ENCODE results near the gene SYT9.

The SYT9 gene

GRCh38 chr11:7435176-7435575 is 183.5 kb downstream of the SYT9 start:
- DNase-seq = no peak

GRCh38 chr11:7436146-7436545 is 184.4 kb downstream of the SYT9 start:
- no peak for DNase-seq

- no peak for DNase-seq
Measured at GRCh38 chr11:7436657-7437056, 185.0 kb downstream of the SYT9 start.

GRCh38 chr11:7437696-7438095 is 186.0 kb downstream of the SYT9 start:
- DNase-seq = no peak

- DNase-seq = no peak
Measured at GRCh38 chr11:7439746-7440320, 188.1 kb downstream of the SYT9 start.

GRCh38 chr11:7442588-7443215 is 191.0 kb downstream of the SYT9 start:
- peak; percentile 74 for DNase-seq

- DNase-seq = peak; percentile 41
Measured at GRCh38 chr11:7444091-7444981, 192.6 kb downstream of the SYT9 start.

- peak; percentile 35 for DNase-seq
Measured at GRCh38 chr11:7445564-7445963, 193.9 kb downstream of the SYT9 start.

GRCh38 chr11:7448201-7448600 is 196.5 kb downstream of the SYT9 start:
- no peak for DNase-seq

- DNase-seq = no peak
Measured at GRCh38 chr11:7449211-7449840, 197.6 kb downstream of the SYT9 start.

- DNase-seq = no peak
Measured at GRCh38 chr11:7449841-7450214, 198.1 kb downstream of the SYT9 start.

GRCh38 chr11:7450836-7451235 is 199.1 kb downstream of the SYT9 start:
- DNase-seq = no peak

- no peak for DNase-seq
Measured at GRCh38 chr11:7451520-7451919, 199.8 kb downstream of the SYT9 start.

GRCh38 chr11:7451952-7452494 is 200.3 kb downstream of the SYT9 start:
- no peak for DNase-seq

GRCh38 chr11:7454854-7455253 is 203.2 kb downstream of the SYT9 start:
- DNase-seq = no peak

GRCh38 chr11:7457211-7457610 is 205.5 kb downstream of the SYT9 start:
- DNase-seq = no peak

- DNase-seq = no peak
Measured at GRCh38 chr11:7462706-7463105, 211.0 kb downstream of the SYT9 start.

- DNase-seq = no peak
Measured at GRCh38 chr11:7467652-7468051, 215.9 kb downstream of the SYT9 start.

GRCh38 chr11:7469351-7469865 is 217.7 kb downstream of the SYT9 start:
- no peak for DNase-seq

GRCh38 chr11:7471071-7471470 is 219.4 kb downstream of the SYT9 start:
- no peak for DNase-seq

- no peak for DNase-seq
Measured at GRCh38 chr11:7473717-7474116, 222.0 kb downstream of the SYT9 start.

GRCh38 chr11:7480113-7480512 is 228.4 kb downstream of the SYT9 start:
- no peak for DNase-seq

- no peak for DNase-seq
Measured at GRCh38 chr11:7484131-7484530, 232.4 kb downstream of the SYT9 start.
